ENCODE measurements around the gene MTA1. TPM values are rescaled to one million over a fixed set of nuclear protein-coding genes. Genes with fewer than 3 reads are reported as not detected.

Gene MTA1
- total and polyA plus RNA-seq, 11 donors, result 71.8 to 191 (median 109) TPM

GRCh38 chr14:105489542-105490266 lies 70.1 kb downstream of the MTA1 start:
- Histone ChIP-seq H3K36me3 (peaks cover 0 to 9% (median 0%) of the 10 kb centered on the region in 9 donors), H3K4me3 (peak overlapping the region; percentile 40 to 85 (median 70)), H3K4me1 (peaks cover 13 to 73% (median 58%) of the 10 kb centered on the region in 12 donors), H3K9me3 (no peaks in the 10 kb centered on the region), H3K27ac (peak overlapping the region; percentile 48 to 100 (median 96)), H3K27me3 (no peaks in the 10 kb centered on the region)
- 1 to 4% (median 2%) methylated on average over 15 to 44 of the region's 44 CpGs for WGBS, 4 donors
- ATAC-seq, result peak; percentile 3 to 31 (median 16)
- TF ChIP-seq CTCF (IDR thresholded peaks at IDR 0.05), result peak; percentile 36 to 79 (median 58)
- no peak for TF ChIP-seq POLR2A (IDR thresholded peaks at IDR 0.05)
- DNase-seq, result peak; percentile 84 to 90 (median 89)
- intact Hi-C loops (cut with DNase I), result loop anchor here (1.0 to 10.0 kb wide), 13 partner anchors 15 to 187 kb away; partner anchors contain the start of genes CRIP2 (in 2 of the 10), BRF1 (in 1 of the 10), MTA1 (in 1 of the 10) and PACS2 (in 1 of the 10)

GRCh38 chr14:105490267-105490571 lies 70.6 kb downstream of the MTA1 start:
- no peaks in the 10 kb centered on the region for H3K27me3 ChIP-seq
- no peak for ATAC-seq
- TF ChIP-seq POLR2A (IDR thresholded peaks at IDR 0.05) (no peak), CTCF (IDR thresholded peaks at IDR 0.05) (no peak)
- intact Hi-C loops (cut with DNase I), result loop anchor here in 7 of 10 donors (1.0 to 5.0 kb wide), 9 partner anchors 37 to 188 kb away; partner anchors contain the start of genes BRF1 (in 1 of the 7), PACS2 (in 1 of the 7), TEX22 (in 1 of the 7) and TMEM121 (in 1 of the 7)
- H3K36me3 ChIP-seq, result peaks cover 0 to 9% (median 0%) of the 10 kb centered on the region in 9 donors
- H3K9me3 ChIP-seq, result no peaks in the 10 kb centered on the region
- H3K4me3 ChIP-seq, result peak overlapping the region; percentile 40 to 85 (median 70)
- H3K27ac ChIP-seq, result peak overlapping the region; percentile 48 to 100 (median 96)
- peaks cover 13 to 70% (median 53%) of the 10 kb centered on the region in 12 donors for H3K4me1 ChIP-seq
- peak in 1 of 5 donors; percentile 69 for DNase-seq
- WGBS, 4 donors, result 0 to 5% (median 1%) methylated on average over 4 to 33 of the region's 33 CpGs

- no peaks in the 10 kb centered on the region for H3K9me3 ChIP-seq
- no peaks in the 10 kb centered on the region for H3K27me3 ChIP-seq
- peaks cover 13 to 70% (median 49%) of the 10 kb centered on the region in 12 donors for H3K4me1 ChIP-seq
- peak within 1 kb of the TSS; percentile 51 to 100 (median 96) for H3K27ac ChIP-seq
- WGBS, 4 donors, result 0 to 1% (median 0%) methylated on average over 26 to 94 of the region's 94 CpGs
- peak; percentile 54 to 98 (median 88) for TF ChIP-seq CTCF (IDR thresholded peaks at IDR 0.05)
- peak in 1 of 2 donors; percentile 40 for TF ChIP-seq POLR2A (IDR thresholded peaks at IDR 0.05)
- peaks cover 0 to 9% (median 0%) of the 10 kb centered on the region in 9 donors for H3K36me3 ChIP-seq
- H3K4me3 ChIP-seq, result peak within 1 kb of the TSS; percentile 40 to 86 (median 72)
- ATAC-seq (peak; percentile 78 to 91 (median 87)), DNase-seq (peak; percentile 100)
- intact Hi-C loops (cut with DNase I), result loop anchor here in 7 of 10 donors (1.0 to 5.0 kb wide), 9 partner anchors 37 to 188 kb away; partner anchors contain the start of genes BRF1 (in 1 of the 7), PACS2 (in 1 of the 7), TEX22 (in 1 of the 7) and TMEM121 (in 1 of the 7)
Measured at GRCh38 chr14:105490572-105491365, 71.1 kb downstream of the MTA1 start, which contains the start of gene TEDC1. Gene TEDC1 (plus strand): TSS chr14:105491246. CDS start chr14:105491376, 130 bp downstream.

All from heart left ventricle (tissue), 16 donors.